CD14-positive monocyte (primary cell): ENCODE results near the gene CRTC1. TPM values are rescaled to one million over a fixed set of nuclear protein-coding genes. Genes with fewer than 3 reads are reported as not detected.

Experiments
- DNase-seq, 3 donors: peaks; one replicate each; pipeline ENCODE4 v3.0.0-alpha.2; 2011 to 2022
- H2AFZ ChIP-seq: 2 replicates; pipeline ENCODE4 v1.6.0; 2012; ENCODE audit warnings: mild to moderate bottlenecking, low read depth, low read length, inconsistent platforms; ENCODE audit not compliant: insufficient read depth, poor library complexity, severe bottlenecking
- H3K27ac ChIP-seq, 2 donors: 1 replicate in 1 of 2; 2 replicates in 1 of 2; pipeline ENCODE4 v1.5.1; 2012 to 2013; ENCODE audit warnings: low read length in 2 of 2, control low read depth in 1 of 2, inconsistent platforms in 1 of 2, low read depth in 1 of 2, mild to moderate bottlenecking in 1 of 2
- H3K27me3 ChIP-seq, 2 donors: one replicate each; pipeline versions ENCODE4 v1.6.0 to v1.6.1; 2011 to 2013; ENCODE audit warnings: low read length in 2 of 2; ENCODE audit not compliant: control insufficient read depth in 2 of 2, insufficient read depth in 2 of 2
- H3K36me3 ChIP-seq, 2 donors: replicated peaks in 1 of 2; 1 replicate in 1 of 2; 2 replicates in 1 of 2; pipeline versions ENCODE4 v1.5.1 to v1.6.1; 2012 to 2013; ENCODE audit warnings: low read length in 2 of 2, control low read depth in 1 of 2, inconsistent platforms in 1 of 2, mild to moderate bottlenecking in 1 of 2; ENCODE audit not compliant: insufficient read depth in 2 of 2, control insufficient read depth in 1 of 2
- H3K4me1 ChIP-seq, 2 donors: 1 replicate in 1 of 2; 2 replicates in 1 of 2; pipeline versions ENCODE4 v1.5.1 to v1.6.1; 2012 to 2013; ENCODE audit warnings: low read length in 2 of 2, control low read depth in 1 of 2, inconsistent platforms in 1 of 2, mild to moderate bottlenecking in 1 of 2, moderate library complexity in 1 of 2; ENCODE audit not compliant: insufficient read depth in 2 of 2, control insufficient read depth in 1 of 2
- H3K4me2 ChIP-seq: replicated peaks from 2 replicates; pipeline ENCODE3; 2012; ENCODE audit warnings: low read length, moderate library complexity, mild to moderate bottlenecking; ENCODE audit not compliant: poor library complexity, severe bottlenecking; ENCODE audit errors: extremely low read depth
- H3K4me3 ChIP-seq, 3 experiments: fragments of 200-600 bp in 1 of 3; sonication (generic) in 1 of 3; replicated peaks in 1 of 3; 1 replicate in 2 of 3; 2 replicates in 1 of 3; pipeline ENCODE4 v1.5.1; 2011 to 2013; ENCODE audit warnings: low read length in 3 of 3, mild to moderate bottlenecking in 3 of 3, control low read depth in 2 of 3, low read depth in 2 of 3, inconsistent platforms in 1 of 3, moderate library complexity in 1 of 3
- H3K79me2 ChIP-seq: 2 replicates; pipeline ENCODE4 v1.6.0; 2012; ENCODE audit warnings: mild to moderate bottlenecking, control low read depth, inconsistent platforms, low read length, moderate library complexity; ENCODE audit not compliant: insufficient read depth
- H3K9ac ChIP-seq: 2 replicates; pipeline ENCODE4 v1.6.0; 2017; ENCODE audit warnings: low read length, mild to moderate bottlenecking; ENCODE audit not compliant: insufficient read depth, poor library complexity, severe bottlenecking
- H3K9me3 ChIP-seq, 2 donors: replicated peaks in 1 of 2; 1 replicate in 1 of 2; 2 replicates in 1 of 2; pipeline versions ENCODE4 v1.5.1 to v1.6.1; 2012 to 2013; ENCODE audit warnings: low read length in 2 of 2, control low read depth in 1 of 2; ENCODE audit not compliant: control insufficient read depth in 1 of 2, insufficient read depth in 1 of 2
- H4K20me1 ChIP-seq: 2 replicates; pipeline ENCODE4 v1.6.0; 2012; ENCODE audit warnings: mild to moderate bottlenecking, low read length, control low read depth, moderate library complexity; ENCODE audit not compliant: insufficient read depth
- H3K27ac Mint-ChIP-seq, 7 donors: one replicate each; pipeline ENCODE4 v1.8.0; 2020; ENCODE audit warnings: mild to moderate bottlenecking in 7 of 7, mixed read lengths in 7 of 7, moderate library complexity in 6 of 7, inconsistent platforms in 2 of 7
- H3K27me3 Mint-ChIP-seq, 3 donors: one replicate each; pipeline ENCODE4 v1.8.0; 2021 to 2022; ENCODE audit warnings: low read depth in 3 of 3, mild to moderate bottlenecking in 3 of 3, mixed read lengths in 3 of 3, moderate library complexity in 3 of 3, inconsistent platforms in 1 of 3
- H3K36me3 Mint-ChIP-seq, 2 donors: one replicate each; pipeline ENCODE4 v1.8.0; 2020; ENCODE audit warnings: mixed read lengths in 2 of 2, inconsistent platforms in 1 of 2, mild to moderate bottlenecking in 1 of 2
- H3K4me1 Mint-ChIP-seq: one replicate; pipeline ENCODE4 v1.8.0; 2020; ENCODE audit warnings: mild to moderate bottlenecking, mixed read lengths
- H3K4me3 Mint-ChIP-seq, 2 donors: one replicate each; pipeline ENCODE4 v1.8.0; 2020; ENCODE audit warnings: mild to moderate bottlenecking in 2 of 2, mixed read lengths in 2 of 2, moderate library complexity in 1 of 2
- H3K9me3 Mint-ChIP-seq, 7 donors: one replicate each; pipeline ENCODE4 v1.8.0; 2020 to 2022; ENCODE audit warnings: mixed read lengths in 7 of 7, mild to moderate bottlenecking in 6 of 7, moderate library complexity in 6 of 7, inconsistent platforms in 2 of 7
- WGBS: methylation state at CpG from one replicate; pipeline ENCODE4 v1.1.5; 2013; ENCODE audit warnings: missing lambda C conversion rate; ENCODE audit not compliant: insufficient coverage; 5-methylcytosine and 5-hydroxymethylcytosine counted together
- intact Hi-C, 2 donors: fragments of 100-400 bp; cut with micrococcal nuclease; formaldehyde crosslinking; loops; one replicate each; pipeline versions ENCODE4 v1.15.0 to v1.15.1; 2023
- polyA plus RNA-seq, 3 donors: library from polyadenylated mRNA; depleted of rRNA in 1 of 3; unstranded in 2 of 3; stranded (reverse) in 1 of 3; fragments of 300-500 nt in 2 of 3; fragments of >200 nt in 1 of 3; fragmentation: Illumina TruSeq in 2 of 3; gene quantifications; 1 replicate in 2 of 3; 2 replicates in 1 of 3; pipeline ENCODE4 v1.2.3, GENCODE V29; 2012 to 2021
- TF ChIP-seq, protein P1 (sequence below): fragments of 200-600 bp; IDR thresholded peaks from one replicate; pipeline ENCODE4 v1.8.0; 2022; ENCODE audit warnings: antibody characterized with exemption, mild to moderate bottlenecking

The CRTC1 gene
- polyA plus RNA-seq, 3 donors: 0.28 to 9.2 (median 0.55) TPM

DNA sequence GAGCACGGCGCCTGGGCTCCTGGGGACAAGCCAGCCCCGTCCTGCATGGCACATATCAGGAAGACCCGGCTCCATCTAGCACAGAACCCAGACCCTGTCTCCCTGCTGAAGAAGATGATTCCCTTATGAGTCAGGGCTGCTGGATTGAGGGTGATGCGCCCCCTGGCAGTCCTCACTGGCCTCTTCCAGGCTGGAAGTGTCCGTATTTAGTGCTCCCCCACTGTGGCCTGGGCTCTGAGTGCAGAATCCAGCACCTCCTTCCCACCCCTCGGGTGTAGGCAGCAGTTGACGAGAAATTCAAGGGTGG lies 92.8 kb downstream of the CRTC1 start:
- H3K27me3 ChIP-seq: no peaks in the 10 kb centered on the region
- H2AFZ ChIP-seq: no peak overlapping the region
- TF ChIP-seq, protein P1, sequence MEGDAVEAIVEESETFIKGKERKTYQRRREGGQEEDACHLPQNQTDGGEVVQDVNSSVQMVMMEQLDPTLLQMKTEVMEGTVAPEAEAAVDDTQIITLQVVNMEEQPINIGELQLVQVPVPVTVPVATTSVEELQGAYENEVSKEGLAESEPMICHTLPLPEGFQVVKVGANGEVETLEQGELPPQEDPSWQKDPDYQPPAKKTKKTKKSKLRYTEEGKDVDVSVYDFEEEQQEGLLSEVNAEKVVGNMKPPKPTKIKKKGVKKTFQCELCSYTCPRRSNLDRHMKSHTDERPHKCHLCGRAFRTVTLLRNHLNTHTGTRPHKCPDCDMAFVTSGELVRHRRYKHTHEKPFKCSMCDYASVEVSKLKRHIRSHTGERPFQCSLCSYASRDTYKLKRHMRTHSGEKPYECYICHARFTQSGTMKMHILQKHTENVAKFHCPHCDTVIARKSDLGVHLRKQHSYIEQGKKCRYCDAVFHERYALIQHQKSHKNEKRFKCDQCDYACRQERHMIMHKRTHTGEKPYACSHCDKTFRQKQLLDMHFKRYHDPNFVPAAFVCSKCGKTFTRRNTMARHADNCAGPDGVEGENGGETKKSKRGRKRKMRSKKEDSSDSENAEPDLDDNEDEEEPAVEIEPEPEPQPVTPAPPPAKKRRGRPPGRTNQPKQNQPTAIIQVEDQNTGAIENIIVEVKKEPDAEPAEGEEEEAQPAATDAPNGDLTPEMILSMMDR: no peak
- Mint-ChIP-seq H3K9me3 (peaks cover 0 to 3% (median 0%) of the 10 kb centered on the region in 7 donors), H3K27me3 (peaks cover 9 to 16% (median 15%) of the 10 kb centered on the region in 3 donors), H3K36me3 (peaks cover 0 to 7% of the 10 kb centered on the region in 2 donors), H3K4me1 (no peaks in the 10 kb centered on the region), H3K4me3 (no peak overlapping the region), H3K27ac (no peak overlapping the region)
- no peak for DNase-seq
- no peak overlapping the region for H3K4me2 ChIP-seq
- intact Hi-C loops: no loop called here
- H3K4me3 ChIP-seq: no peak overlapping the region
- H3K4me1 ChIP-seq: no peaks in the 10 kb centered on the region
- H3K27ac ChIP-seq: no peak overlapping the region
- H4K20me1 ChIP-seq: peaks cover 5% of the 10 kb centered on the region
- WGBS: 94% methylated on average over 8 of the region's 8 CpGs
- H3K36me3 ChIP-seq: peaks cover 0 to 2% of the 10 kb centered on the region in 2 donors
- H3K79me2 ChIP-seq: no peaks in the 10 kb centered on the region
- H3K9ac ChIP-seq: no peak overlapping the region
- H3K9me3 ChIP-seq: no peaks in the 10 kb centered on the region

DNA sequence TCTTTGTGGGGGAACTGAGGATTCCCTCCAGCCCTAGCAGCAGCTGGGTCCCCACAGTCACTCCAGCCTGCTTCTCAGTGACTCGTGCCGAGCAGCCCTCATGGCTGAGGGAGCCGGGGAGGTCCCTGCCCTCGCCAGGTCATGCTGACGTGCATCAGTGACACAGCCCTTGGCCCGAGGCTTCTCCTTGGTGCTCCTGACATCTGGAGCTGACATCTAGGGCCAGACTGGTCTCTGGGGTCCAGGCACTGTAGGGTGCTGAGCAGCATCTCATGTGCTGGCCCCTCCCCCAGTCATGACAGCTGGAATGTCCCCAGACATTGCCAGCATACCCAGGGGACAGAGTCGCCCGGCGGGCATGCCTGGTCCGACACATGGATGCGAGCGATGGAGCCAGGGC lies 93.3 kb downstream of the CRTC1 start:
- H3K27me3 Mint-ChIP-seq: peaks cover 9 to 16% (median 15%) of the 10 kb centered on the region in 3 donors
- no peak overlapping the region for H3K27ac Mint-ChIP-seq
- peaks cover 5% of the 10 kb centered on the region for H4K20me1 ChIP-seq
- no peak overlapping the region for H2AFZ ChIP-seq
- peaks cover 0 to 2% of the 10 kb centered on the region in 2 donors for H3K36me3 ChIP-seq
- H3K27me3 ChIP-seq: no peaks in the 10 kb centered on the region
- no peak for DNase-seq
- intact Hi-C loops: no loop called here
- H3K4me1 ChIP-seq: peaks cover under 1 to 3% of the 10 kb centered on the region in 2 donors
- no peak overlapping the region for H3K9ac ChIP-seq
- peaks cover 0 to 3% (median 0%) of the 10 kb centered on the region in 7 donors for H3K9me3 Mint-ChIP-seq
- 99% methylated on average over 12 of the region's 12 CpGs for WGBS
- peaks cover 0 to 7% of the 10 kb centered on the region in 2 donors for H3K36me3 Mint-ChIP-seq
- no peak overlapping the region for H3K4me2 ChIP-seq
- no peak overlapping the region for H3K4me3 ChIP-seq
- H3K4me1 Mint-ChIP-seq: no peaks in the 10 kb centered on the region
- H3K9me3 ChIP-seq: no peaks in the 10 kb centered on the region
- TF ChIP-seq, protein P1: no peak
- H3K27ac ChIP-seq: no peak overlapping the region
- no peaks in the 10 kb centered on the region for H3K79me2 ChIP-seq
- no peak overlapping the region for H3K4me3 Mint-ChIP-seq
